Muscle of arm (tissue), 12 donors: ENCODE measurements around the gene MMP24. TPM values are rescaled to one million over a fixed set of nuclear protein-coding genes. Genes with fewer than 3 reads are reported as not detected.

Experiments used
- DNase-seq: peaks from one replicate; pipeline ENCODE4 v3.0.0-alpha.2; 2013
- polyA plus RNA-seq, 12 donors: library from polyadenylated mRNA; unstranded; fragments of 120-200 nt; gene quantifications; one replicate each; pipeline ENCODE4 v1.2.1, GENCODE V29; 2013; ENCODE audit not compliant: insufficient read length in 12 of 12

MMP24 gene
- polyA plus RNA-seq, 12 donors = 0.19 to 0.77 (median 0.44) TPM; not detected in 2

GRCh38 chr20:35291654-35292503, 65.4 kb downstream of the MMP24 start, which contains the start of gene FAM83C:
Gene FAM83C (minus strand): TSS chr20:35292425. CDS start chr20:35292304, 121 bp downstream.
- no peak for DNase-seq

- DNase-seq = no peak
Measured at GRCh38 chr20:35292504-35293285, 66.2 kb downstream of the MMP24 start.

GRCh38 chr20:35293303-35294292, 67.1 kb downstream of the MMP24 start:
- DNase-seq = no peak

- no peak for DNase-seq
Measured at GRCh38 chr20:35294293-35294685, 67.8 kb downstream of the MMP24 start.

- DNase-seq = no peak
Measured at GRCh38 chr20:35295058-35295457, 68.6 kb downstream of the MMP24 start.

- no peak for DNase-seq
Measured at GRCh38 chr20:35295674-35296073, 69.2 kb downstream of the MMP24 start.

- DNase-seq = no peak
Measured at GRCh38 chr20:35296101-35296554, 69.6 kb downstream of the MMP24 start.

GRCh38 chr20:35297155-35297554, 70.7 kb downstream of the MMP24 start:
- DNase-seq = no peak

GRCh38 chr20:35297740-35298139, 71.2 kb downstream of the MMP24 start:
- no peak for DNase-seq

- no peak for DNase-seq
Measured at GRCh38 chr20:35298264-35298663, 71.8 kb downstream of the MMP24 start.

- DNase-seq = no peak
Measured at GRCh38 chr20:35299780-35300179, 73.3 kb downstream of the MMP24 start.

- DNase-seq = no peak
Measured at GRCh38 chr20:35300469-35301262, 74.2 kb downstream of the MMP24 start.

GRCh38 chr20:35301426-35301825, 74.9 kb downstream of the MMP24 start:
- DNase-seq = no peak

- DNase-seq = no peak
Measured at GRCh38 chr20:35302421-35303335, 76.2 kb downstream of the MMP24 start.

GRCh38 chr20:35303382-35303734, 76.9 kb downstream of the MMP24 start:
- DNase-seq = no peak

GRCh38 chr20:35303735-35304491, 77.4 kb downstream of the MMP24 start:
- peak; percentile 77 for DNase-seq

GRCh38 chr20:35304956-35305355, 78.5 kb downstream of the MMP24 start:
- no peak for DNase-seq

GRCh38 chr20:35305682-35306556, 79.4 kb downstream of the MMP24 start:
- no peak for DNase-seq
